Measurements from ENCODE around the gene TRIM52. TPM values are rescaled to one million over a fixed set of nuclear protein-coding genes. Genes with fewer than 3 reads are reported as not detected.
A peak's percentile ranks its signal among the peaks of the same experiment; 100 is the strongest.

The TRIM52 gene
- total and polyA plus RNA-seq, 2 of the 13 experiments (the other 11 are each of a cell fraction or from before 2014, with no cell fraction given) = 7.2 to 11.6 TPM

DNA sequence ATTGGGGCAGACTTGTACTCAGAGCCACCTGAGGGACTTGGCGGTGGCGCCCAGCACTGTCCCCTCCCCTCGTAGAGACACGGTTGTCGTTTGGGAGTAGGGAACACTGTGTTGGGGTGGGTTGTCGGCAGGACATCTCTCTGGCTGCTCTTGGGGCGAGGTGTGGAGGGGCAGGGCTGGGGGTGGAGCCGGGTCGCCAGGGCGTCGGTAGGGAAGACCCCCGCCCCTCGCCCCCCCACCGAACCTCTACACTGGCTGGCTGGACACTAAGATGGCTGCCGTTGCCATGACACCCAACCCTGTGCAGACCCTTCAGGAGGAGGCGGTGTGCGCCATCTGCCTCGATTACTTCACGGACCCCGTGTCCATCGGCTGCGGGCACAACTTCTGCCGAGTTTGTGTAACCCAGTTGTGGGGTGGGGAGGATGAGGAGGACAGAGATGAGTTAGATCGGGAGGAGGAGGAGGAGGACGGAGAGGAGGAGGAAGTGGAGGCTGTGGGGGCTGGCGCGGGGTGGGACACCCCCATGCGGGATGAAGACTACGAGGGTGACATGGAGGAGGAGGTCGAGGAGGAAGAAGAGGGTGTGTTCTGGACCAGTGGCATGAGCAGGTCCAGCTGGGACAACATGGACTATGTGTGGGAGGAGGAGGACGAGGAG lies 37.1 kb downstream of the TRIM52 start (continued):
- TF ChIP-seq NR1H2 (CRISPR knock-in tag; IDR thresholded peaks at IDR 0.05; ENCODE audit: borderline replicate concordance, low read depth) = no peak
- TF ChIP-seq CCDC6 (CRISPR knock-in tag; IDR thresholded peaks at IDR 0.05) = no peak
- no peak for TF ChIP-seq ZKSCAN5 (CRISPR knock-in tag; IDR thresholded peaks at IDR 0.05)
- TF ChIP-seq, protein P1, sequence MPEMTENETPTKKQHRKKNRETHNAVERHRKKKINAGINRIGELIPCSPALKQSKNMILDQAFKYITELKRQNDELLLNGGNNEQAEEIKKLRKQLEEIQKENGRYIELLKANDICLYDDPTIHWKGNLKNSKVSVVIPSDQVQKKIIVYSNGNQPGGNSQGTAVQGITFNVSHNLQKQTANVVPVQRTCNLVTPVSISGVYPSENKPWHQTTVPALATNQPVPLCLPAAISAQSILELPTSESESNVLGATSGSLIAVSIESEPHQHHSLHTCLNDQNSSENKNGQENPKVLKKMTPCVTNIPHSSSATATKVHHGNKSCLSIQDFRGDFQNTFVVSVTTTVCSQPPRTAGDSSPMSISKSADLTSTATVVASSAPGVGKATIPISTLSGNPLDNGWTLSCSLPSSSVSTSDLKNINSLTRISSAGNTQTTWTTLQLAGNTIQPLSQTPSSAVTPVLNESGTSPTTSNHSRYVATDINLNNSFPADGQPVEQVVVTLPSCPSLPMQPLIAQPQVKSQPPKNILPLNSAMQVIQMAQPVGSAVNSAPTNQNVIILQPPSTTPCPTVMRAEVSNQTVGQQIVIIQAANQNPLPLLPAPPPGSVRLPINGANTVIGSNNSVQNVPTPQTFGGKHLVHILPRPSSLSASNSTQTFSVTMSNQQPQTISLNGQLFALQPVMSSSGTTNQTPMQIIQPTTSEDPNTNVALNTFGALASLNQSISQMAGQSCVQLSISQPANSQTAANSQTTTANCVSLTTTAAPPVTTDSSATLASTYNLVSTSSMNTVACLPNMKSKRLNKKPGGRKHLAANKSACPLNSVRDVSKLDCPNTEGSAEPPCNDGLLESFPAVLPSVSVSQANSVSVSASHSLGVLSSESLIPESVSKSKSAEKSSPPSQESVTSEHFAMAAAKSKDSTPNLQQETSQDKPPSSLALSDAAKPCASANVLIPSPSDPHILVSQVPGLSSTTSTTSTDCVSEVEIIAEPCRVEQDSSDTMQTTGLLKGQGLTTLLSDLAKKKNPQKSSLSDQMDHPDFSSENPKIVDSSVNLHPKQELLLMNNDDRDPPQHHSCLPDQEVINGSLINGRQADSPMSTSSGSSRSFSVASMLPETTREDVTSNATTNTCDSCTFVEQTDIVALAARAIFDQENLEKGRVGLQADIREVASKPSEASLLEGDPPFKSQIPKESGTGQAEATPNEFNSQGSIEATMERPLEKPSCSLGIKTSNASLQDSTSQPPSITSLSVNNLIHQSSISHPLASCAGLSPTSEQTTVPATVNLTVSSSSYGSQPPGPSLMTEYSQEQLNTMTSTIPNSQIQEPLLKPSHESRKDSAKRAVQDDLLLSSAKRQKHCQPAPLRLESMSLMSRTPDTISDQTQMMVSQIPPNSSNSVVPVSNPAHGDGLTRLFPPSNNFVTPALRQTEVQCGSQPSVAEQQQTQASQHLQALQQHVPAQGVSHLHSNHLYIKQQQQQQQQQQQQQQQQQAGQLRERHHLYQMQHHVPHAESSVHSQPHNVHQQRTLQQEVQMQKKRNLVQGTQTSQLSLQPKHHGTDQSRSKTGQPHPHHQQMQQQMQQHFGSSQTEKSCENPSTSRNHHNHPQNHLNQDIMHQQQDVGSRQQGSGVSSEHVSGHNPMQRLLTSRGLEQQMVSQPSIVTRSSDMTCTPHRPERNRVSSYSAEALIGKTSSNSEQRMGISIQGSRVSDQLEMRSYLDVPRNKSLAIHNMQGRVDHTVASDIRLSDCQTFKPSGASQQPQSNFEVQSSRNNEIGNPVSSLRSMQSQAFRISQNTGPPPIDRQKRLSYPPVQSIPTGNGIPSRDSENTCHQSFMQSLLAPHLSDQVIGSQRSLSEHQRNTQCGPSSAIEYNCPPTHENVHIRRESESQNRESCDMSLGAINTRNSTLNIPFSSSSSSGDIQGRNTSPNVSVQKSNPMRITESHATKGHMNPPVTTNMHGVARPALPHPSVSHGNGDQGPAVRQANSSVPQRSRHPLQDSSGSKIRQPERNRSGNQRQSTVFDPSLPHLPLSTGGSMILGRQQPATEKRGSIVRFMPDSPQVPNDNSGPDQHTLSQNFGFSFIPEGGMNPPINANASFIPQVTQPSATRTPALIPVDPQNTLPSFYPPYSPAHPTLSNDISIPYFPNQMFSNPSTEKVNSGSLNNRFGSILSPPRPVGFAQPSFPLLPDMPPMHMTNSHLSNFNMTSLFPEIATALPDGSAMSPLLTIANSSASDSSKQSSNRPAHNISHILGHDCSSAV (CRISPR knock-in tag; IDR thresholded peaks at IDR 0.05; ENCODE audit: borderline replicate concordance) = 0 out of 2 replicates have a peak, but pooled peaks have one; percentile 53
- peak; percentile 24; the same call in 1 of the 2 replicates for TF ChIP-seq ZC3H4 (CRISPR knock-in tag; IDR thresholded peaks at IDR 0.05; ENCODE audit: borderline replicate concordance)
- TF ChIP-seq RFX1 (IDR thresholded peaks at IDR 0.05) = peak; percentile 66; the same call in 1 of the 2 replicates
- TF ChIP-seq HNRNPH1 (optimal IDR thresholded peaks at IDR 0.05; ENCODE audit: low read depth, low read length) = no peak
- 0 out of 2 replicates have a peak, but pooled peaks have one; percentile 7 for TF ChIP-seq ZNF619 (CRISPR knock-in tag; IDR thresholded peaks at IDR 0.05)
- 0 out of 2 replicates have a peak, but pooled peaks have one; percentile 30 for TF ChIP-seq ZBTB20 (CRISPR knock-in tag; IDR thresholded peaks at IDR 0.05; ENCODE audit: borderline replicate concordance, low read depth)
- TF ChIP-seq, protein P2, sequence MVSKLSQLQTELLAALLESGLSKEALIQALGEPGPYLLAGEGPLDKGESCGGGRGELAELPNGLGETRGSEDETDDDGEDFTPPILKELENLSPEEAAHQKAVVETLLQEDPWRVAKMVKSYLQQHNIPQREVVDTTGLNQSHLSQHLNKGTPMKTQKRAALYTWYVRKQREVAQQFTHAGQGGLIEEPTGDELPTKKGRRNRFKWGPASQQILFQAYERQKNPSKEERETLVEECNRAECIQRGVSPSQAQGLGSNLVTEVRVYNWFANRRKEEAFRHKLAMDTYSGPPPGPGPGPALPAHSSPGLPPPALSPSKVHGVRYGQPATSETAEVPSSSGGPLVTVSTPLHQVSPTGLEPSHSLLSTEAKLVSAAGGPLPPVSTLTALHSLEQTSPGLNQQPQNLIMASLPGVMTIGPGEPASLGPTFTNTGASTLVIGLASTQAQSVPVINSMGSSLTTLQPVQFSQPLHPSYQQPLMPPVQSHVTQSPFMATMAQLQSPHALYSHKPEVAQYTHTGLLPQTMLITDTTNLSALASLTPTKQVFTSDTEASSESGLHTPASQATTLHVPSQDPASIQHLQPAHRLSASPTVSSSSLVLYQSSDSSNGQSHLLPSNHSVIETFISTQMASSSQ (IDR thresholded peaks at IDR 0.05; ENCODE audit: low read depth) = no peak
- TF ChIP-seq, protein P2 (CRISPR knock-in tag; IDR thresholded peaks at IDR 0.05; ENCODE audit: borderline replicate concordance) = no peak
- TF ChIP-seq NBN (conservative IDR thresholded peaks at IDR 0.05) = no peak
- no peak for TF ChIP-seq ZNF7 (CRISPR knock-in tag; IDR thresholded peaks at IDR 0.05)
- peak; percentile 2; the same call in 1 of the 2 replicates for TF ChIP-seq YEATS4 (CRISPR knock-in tag; IDR thresholded peaks at IDR 0.05; ENCODE audit: borderline replicate concordance)
- no peak for TF ChIP-seq ZNF446 (CRISPR knock-in tag; IDR thresholded peaks at IDR 0.05)
- TF ChIP-seq ZNF451 (CRISPR knock-in tag; IDR thresholded peaks at IDR 0.05) = 0 out of 2 replicates have a peak, but pooled peaks have one; percentile 18
- no peak for TF ChIP-seq CREB1 (IDR thresholded peaks at IDR 0.05)
- no peak for TF ChIP-seq CREB1 (CRISPR knock-in tag; IDR thresholded peaks at IDR 0.05)
- TF ChIP-seq ZBTB42 (CRISPR knock-in tag; IDR thresholded peaks at IDR 0.05) = no peak

All from HepG2 (cell line).